ENCODE data around the gene MTCH1.
A peak's percentile ranks its signal among the peaks of the same experiment; 100 is the strongest.

MTCH1 gene, protein sequence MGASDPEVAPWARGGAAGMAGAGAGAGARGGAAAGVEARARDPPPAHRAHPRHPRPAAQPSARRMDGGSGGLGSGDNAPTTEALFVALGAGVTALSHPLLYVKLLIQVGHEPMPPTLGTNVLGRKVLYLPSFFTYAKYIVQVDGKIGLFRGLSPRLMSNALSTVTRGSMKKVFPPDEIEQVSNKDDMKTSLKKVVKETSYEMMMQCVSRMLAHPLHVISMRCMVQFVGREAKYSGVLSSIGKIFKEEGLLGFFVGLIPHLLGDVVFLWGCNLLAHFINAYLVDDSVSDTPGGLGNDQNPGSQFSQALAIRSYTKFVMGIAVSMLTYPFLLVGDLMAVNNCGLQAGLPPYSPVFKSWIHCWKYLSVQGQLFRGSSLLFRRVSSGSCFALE

GRCh38 chr6:36985808-36986703, at the start of gene MTCH1:
TSS of gene MTCH1 (minus strand) at chr6:36986196. CDS start at chr6:36986173, 23 bp downstream.
- DNase-seq: peak; percentile 59

DNA sequence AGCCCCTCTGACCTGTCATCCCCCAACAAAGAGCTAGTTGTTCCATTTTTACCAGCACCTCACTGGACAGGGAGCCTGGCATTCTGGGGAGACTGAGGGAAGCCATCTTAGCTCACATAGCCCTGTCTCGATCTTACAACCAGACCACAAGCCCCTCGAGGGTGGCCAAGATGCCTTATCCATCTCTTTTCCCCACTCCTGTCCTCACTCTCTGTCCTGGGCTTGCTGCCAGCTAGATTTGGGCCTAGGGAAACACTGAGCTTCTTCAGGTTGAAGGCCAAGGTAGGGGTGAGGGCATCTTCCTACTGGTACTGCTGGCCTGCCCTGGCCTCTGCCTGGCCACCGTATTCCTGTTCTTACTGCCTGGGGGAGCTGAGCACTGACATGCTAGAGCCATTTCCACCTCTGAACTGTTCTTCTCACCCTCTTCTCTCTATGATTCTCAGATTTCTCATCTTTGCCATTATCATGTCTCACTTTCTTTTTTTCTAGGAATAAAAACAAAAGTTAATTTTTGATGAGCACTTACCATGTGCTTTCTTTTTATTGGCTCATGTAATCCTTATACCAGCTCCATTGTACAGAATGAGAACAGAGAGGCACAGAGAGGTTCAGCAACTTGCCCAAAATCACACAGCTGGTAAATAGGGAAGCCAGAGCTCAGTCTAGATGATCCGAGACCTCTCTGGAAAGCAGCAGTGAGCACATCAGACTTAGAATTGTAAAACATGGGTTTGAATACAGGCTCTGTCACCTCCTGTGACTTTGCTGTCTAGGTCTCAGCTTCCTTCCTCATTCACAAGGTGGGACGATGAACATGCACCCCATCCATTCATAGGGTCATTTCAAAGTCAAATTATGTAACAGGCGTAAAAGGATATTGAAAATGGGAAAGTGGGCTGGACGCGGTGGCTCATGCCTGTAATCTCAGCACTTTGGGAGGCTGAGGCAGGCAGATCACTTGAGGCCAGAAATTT, 48.1 kb upstream of the MTCH1 start:
- DNase-seq: no peak

DNA sequence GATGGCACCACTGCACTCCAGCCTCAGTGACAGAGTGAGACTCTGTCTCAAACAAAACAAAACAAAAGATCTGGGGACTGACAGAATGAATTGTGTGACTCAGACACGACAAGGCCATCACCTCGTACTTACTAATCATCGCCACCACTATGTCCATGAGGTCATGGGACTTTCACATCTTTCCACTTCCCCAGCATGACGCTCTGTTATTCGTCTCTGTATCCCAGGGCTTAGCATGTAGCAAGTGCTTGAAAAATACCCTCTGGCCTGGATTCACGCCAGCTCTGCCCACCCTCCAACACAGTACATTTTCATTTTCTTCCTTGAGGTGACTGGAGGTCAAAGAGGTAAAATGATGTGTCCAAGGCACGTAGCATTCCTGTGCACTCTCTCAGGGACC, 47.3 kb upstream of the MTCH1 start:
- DNase-seq: no peak

DNA sequence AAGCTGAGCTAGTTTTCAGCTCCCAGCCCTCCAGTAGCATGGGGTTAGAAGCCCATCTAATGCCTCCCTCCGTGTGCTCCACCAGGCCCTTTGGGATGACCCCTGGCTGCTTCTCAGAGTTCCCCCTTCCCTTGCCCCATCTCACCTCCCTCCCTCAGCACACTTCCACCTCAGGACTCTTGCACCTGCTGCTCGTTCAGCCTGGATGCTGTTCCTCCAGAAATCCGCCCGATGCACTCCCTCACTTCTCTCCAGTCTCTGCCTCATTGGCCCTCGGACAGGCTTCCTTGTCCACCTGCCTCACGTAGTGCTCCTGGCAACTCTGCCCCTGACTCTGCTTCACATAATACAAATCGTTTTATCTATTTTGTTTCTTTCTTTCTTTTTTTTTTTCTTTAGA, 46.2 kb upstream of the MTCH1 start:
- DNase-seq: no peak

DNA sequence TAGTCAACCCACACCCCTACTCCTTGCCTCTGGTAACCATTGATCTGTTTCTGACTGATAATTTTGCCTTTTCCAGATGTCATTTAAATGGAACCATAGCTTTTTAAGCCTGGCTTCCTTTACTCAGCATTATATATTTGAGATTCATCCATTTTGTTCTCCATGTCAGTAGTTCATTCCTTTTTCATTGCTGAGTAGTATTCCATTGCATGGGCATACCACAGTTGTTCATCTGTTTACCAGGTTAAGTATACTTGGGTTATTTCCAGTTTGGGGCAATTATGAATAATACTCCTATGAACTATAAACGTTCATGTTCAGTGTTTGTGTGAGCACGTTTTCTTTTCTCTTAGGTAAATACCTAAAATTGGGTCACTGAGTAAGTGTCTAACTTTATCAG, 44.6 kb upstream of the MTCH1 start:
- DNase-seq: no peak

- DNase-seq: peak; percentile 74
Measured at GRCh38 chr6:37029249-37029971, 43.4 kb upstream of the MTCH1 start.

- no peak for DNase-seq
Measured at GRCh38 chr6:37027811-37028469, 41.9 kb upstream of the MTCH1 start.

GRCh38 chr6:37027036-37027720, 41.2 kb upstream of the MTCH1 start:
- no peak for DNase-seq

- DNase-seq: no peak
Measured at GRCh38 chr6:37025621-37026466, 39.8 kb upstream of the MTCH1 start.

GRCh38 chr6:37024656-37025337, 38.8 kb upstream of the MTCH1 start:
- no peak for DNase-seq

GRCh38 chr6:37022135-37022863, 36.3 kb upstream of the MTCH1 start:
- DNase-seq: no peak

- DNase-seq: peak; percentile 32
Measured at GRCh38 chr6:37021356-37022129, 35.5 kb upstream of the MTCH1 start.

DNA sequence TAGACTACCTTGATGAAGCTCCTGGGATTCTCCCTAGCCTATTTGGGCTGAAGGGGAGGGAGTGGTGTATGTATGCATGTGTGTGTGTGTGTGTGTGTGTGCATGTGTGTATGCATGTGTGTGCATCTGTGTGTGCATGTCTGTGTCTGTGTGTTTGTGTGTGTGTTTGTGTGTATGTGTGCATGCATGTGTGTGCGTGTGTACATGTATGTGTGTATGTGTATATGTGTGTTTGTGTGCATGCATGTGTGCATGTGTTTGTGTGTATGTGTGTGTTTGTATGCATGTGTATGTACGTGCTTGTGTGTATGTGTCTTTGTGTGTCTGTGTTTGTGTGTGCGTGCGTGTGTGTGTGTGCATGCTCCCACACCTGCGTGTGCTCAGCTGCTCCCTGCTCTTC, 34.8 kb upstream of the MTCH1 start:
- DNase-seq: no peak

GRCh38 chr6:37020381-37020780, 34.4 kb upstream of the MTCH1 start:
- no peak for DNase-seq

- DNase-seq: no peak
Measured at GRCh38 chr6:37019065-37019450, 33.1 kb upstream of the MTCH1 start.

DNA sequence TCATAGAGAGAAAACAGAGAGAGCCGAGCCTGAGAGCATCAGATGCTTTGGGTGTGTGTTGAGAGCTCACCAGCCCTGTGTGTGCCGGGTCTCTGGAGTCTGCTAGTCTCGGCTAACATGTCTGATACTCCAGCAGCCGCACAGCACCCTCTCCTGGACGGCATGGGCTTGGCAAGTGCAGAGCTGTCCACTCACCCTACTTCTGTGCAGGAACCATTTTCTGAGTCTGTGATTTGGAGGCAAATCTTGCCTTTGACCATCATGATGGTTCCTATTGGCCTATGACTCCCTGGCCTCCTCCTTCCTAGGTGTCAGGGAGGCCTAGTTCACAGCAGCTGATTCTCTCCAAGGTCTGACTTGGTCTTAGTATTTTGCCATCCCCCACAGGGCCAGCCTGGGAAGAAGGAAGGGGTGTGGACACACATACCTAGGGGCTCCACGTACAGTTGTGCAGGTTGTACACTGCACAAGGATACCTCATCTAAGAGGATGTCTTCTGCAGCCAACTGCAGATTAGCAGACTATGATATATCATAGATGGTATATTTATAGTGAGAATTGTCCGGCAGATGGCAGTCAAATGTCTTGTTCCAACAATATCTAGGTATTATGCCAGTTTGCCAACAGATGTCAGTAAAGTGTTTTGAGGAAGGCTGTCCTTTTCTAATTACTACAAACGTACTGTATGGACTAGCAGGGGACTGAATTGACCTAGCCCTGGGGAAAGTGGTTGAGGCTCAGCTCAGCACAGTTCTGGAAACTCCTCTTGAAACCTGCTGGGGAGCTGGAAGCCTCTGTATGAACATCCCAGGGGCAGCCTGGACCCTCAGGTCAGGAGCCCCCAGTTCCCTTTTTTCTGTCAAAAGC, 32.4 kb upstream of the MTCH1 start:
- DNase-seq: peak; percentile 81

Measured in GF-D8 (cell line).